Neural cell (in vitro differentiated cells): Measurements from ENCODE around the gene ALK.
A peak's percentile ranks its signal among the peaks of the same experiment; 100 is the strongest.

Source experiments
- EP300 ChIP-seq: fragments of 450-650 bp; conservative IDR thresholded peaks from 2 replicates; pipeline ENCODE4 v1.6.1; 2014; ENCODE audit warnings: antibody characterized with exemption, mild to moderate bottlenecking, moderate library complexity; ENCODE audit not compliant: poor library complexity, severe bottlenecking
- EZH2 ChIP-seq: fragments of 200-600, 300-800 bp; shearing (Covaris generic), sonication (generic); IDR thresholded peaks from 2 replicates; pipeline ENCODE4 v1.6.1; 2014; ENCODE audit warnings: antibody characterized with exemption, low read length, borderline replicate concordance, mild to moderate bottlenecking; ENCODE audit not compliant: insufficient read depth, poor library complexity, severe bottlenecking
- MXI1 ChIP-seq: fragments of 450-650 bp; conservative IDR thresholded peaks from 2 replicates; pipeline ENCODE4 v1.6.1; 2014; ENCODE audit warnings: antibody characterized with exemption, mild to moderate bottlenecking; ENCODE audit not compliant: poor library complexity, severe bottlenecking
- POLR2AphosphoS5 ChIP-seq: IDR thresholded peaks from 2 replicates; pipeline ENCODE4 v1.6.1; 2012
- RAD21 ChIP-seq: fragments of 450-650 bp; conservative IDR thresholded peaks from 2 replicates; pipeline ENCODE4 v1.6.1; 2014; ENCODE audit warnings: antibody characterized with exemption, mild to moderate bottlenecking, moderate library complexity
- SMC3 ChIP-seq: fragments of 450-650 bp; conservative IDR thresholded peaks from 2 replicates; pipeline ENCODE4 v1.6.1; 2014; ENCODE audit warnings: antibody characterized with exemption, mild to moderate bottlenecking, moderate library complexity; ENCODE audit not compliant: poor library complexity
- TAF1 ChIP-seq: IDR thresholded peaks from 2 replicates; pipeline ENCODE4 v1.6.1; 2012; ENCODE audit warnings: low read depth
- TF ChIP-seq, protein P1 (sequence below): fragments of 450-650 bp; IDR thresholded peaks from 2 replicates; pipeline ENCODE4 v1.5.1; 2014; ENCODE audit warnings: antibody characterized with exemption, mild to moderate bottlenecking, moderate library complexity; ENCODE audit not compliant: poor library complexity, severe bottlenecking
- TF ChIP-seq, protein P2 (sequence below): IDR thresholded peaks from 2 replicates; pipeline ENCODE4 v1.6.1; 2012; ENCODE audit warnings: borderline replicate concordance

DNA sequence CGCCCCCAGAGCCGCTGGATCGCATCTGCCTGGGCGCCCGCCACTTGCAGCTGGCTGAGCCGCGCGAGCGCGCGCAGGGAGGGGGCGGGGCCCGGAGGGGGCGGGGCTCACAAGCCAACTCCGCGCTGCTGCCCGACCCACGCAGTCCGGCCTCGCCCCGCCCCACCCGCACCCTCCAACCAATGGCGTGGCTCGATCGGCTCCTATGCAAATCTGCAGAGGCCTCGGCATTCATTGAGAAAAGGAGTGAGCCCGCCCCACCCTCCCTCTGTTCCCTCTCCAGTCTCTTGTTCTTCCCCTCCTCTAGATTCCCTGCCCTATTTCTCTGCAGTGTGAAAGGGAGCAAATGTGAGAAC lies at the start of gene ALK:
- TF ChIP-seq, protein P1, sequence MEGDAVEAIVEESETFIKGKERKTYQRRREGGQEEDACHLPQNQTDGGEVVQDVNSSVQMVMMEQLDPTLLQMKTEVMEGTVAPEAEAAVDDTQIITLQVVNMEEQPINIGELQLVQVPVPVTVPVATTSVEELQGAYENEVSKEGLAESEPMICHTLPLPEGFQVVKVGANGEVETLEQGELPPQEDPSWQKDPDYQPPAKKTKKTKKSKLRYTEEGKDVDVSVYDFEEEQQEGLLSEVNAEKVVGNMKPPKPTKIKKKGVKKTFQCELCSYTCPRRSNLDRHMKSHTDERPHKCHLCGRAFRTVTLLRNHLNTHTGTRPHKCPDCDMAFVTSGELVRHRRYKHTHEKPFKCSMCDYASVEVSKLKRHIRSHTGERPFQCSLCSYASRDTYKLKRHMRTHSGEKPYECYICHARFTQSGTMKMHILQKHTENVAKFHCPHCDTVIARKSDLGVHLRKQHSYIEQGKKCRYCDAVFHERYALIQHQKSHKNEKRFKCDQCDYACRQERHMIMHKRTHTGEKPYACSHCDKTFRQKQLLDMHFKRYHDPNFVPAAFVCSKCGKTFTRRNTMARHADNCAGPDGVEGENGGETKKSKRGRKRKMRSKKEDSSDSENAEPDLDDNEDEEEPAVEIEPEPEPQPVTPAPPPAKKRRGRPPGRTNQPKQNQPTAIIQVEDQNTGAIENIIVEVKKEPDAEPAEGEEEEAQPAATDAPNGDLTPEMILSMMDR = no peak
- TF ChIP-seq POLR2AphosphoS5 (peak; percentile 36), SMC3 (no peak), MXI1 (no peak), EZH2 (no peak), RAD21 (no peak), EP300 (no peak), TAF1 (no peak)
- TF ChIP-seq, protein P2, sequence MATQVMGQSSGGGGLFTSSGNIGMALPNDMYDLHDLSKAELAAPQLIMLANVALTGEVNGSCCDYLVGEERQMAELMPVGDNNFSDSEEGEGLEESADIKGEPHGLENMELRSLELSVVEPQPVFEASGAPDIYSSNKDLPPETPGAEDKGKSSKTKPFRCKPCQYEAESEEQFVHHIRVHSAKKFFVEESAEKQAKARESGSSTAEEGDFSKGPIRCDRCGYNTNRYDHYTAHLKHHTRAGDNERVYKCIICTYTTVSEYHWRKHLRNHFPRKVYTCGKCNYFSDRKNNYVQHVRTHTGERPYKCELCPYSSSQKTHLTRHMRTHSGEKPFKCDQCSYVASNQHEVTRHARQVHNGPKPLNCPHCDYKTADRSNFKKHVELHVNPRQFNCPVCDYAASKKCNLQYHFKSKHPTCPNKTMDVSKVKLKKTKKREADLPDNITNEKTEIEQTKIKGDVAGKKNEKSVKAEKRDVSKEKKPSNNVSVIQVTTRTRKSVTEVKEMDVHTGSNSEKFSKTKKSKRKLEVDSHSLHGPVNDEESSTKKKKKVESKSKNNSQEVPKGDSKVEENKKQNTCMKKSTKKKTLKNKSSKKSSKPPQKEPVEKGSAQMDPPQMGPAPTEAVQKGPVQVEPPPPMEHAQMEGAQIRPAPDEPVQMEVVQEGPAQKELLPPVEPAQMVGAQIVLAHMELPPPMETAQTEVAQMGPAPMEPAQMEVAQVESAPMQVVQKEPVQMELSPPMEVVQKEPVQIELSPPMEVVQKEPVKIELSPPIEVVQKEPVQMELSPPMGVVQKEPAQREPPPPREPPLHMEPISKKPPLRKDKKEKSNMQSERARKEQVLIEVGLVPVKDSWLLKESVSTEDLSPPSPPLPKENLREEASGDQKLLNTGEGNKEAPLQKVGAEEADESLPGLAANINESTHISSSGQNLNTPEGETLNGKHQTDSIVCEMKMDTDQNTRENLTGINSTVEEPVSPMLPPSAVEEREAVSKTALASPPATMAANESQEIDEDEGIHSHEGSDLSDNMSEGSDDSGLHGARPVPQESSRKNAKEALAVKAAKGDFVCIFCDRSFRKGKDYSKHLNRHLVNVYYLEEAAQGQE = no peak
